GM12864 (cell line): ENCODE results near the gene AGR3.

ENCODE experiments used
- DNase-seq: peaks from one replicate; pipeline ENCODE4 v3.0.0-alpha.2; 2011; ENCODE audit warnings: low read depth
- H3K4me3 ChIP-seq: 2 replicates; pipeline ENCODE4 v1.5.1; 2011; ENCODE audit warnings: mild to moderate bottlenecking, low read depth, low read length, control low read depth
- CTCF ChIP-seq: IDR thresholded peaks from 2 replicates; pipeline ENCODE4 v1.5.1; 2011; ENCODE audit warnings: low read depth, mild to moderate bottlenecking, moderate library complexity, low read length, control low read depth, inconsistent platforms; ENCODE audit errors: missing control alignments

The AGR3 gene

GRCh38 chr7:16818732-16819131 is 63.1 kb downstream of the AGR3 start:
- H3K4me3 ChIP-seq = no peak overlapping the region
- TF ChIP-seq CTCF = no peak
- DNase-seq = no peak

- no peak for TF ChIP-seq CTCF
- no peak for DNase-seq
- H3K4me3 ChIP-seq = no peak overlapping the region
Measured at GRCh38 chr7:16817536-16817935, 64.2 kb downstream of the AGR3 start.

GRCh38 chr7:16816824-16817223 is 65.0 kb downstream of the AGR3 start:
- DNase-seq = no peak

GRCh38 chr7:16815001-16815400 is 66.8 kb downstream of the AGR3 start:
- no peak for TF ChIP-seq CTCF
- no peak for DNase-seq
- H3K4me3 ChIP-seq = no peak overlapping the region

More at GRCh38 chr7:16816824-16817223, 65.0 kb downstream of the AGR3 start:
- no peak overlapping the region for H3K4me3 ChIP-seq
- TF ChIP-seq CTCF = no peak

- DNase-seq = no peak
- H3K4me3 ChIP-seq = no peak overlapping the region
- no peak for TF ChIP-seq CTCF
Measured at GRCh38 chr7:16813232-16813616, 68.6 kb downstream of the AGR3 start.

GRCh38 chr7:16812542-16813231 is 69.1 kb downstream of the AGR3 start:
- DNase-seq = no peak
- TF ChIP-seq CTCF = no peak
- no peak overlapping the region for H3K4me3 ChIP-seq

GRCh38 chr7:16811551-16811950 is 70.2 kb downstream of the AGR3 start:
- no peak for DNase-seq
- no peak for TF ChIP-seq CTCF
- H3K4me3 ChIP-seq = no peak overlapping the region
